Thyroid gland (tissue), 4 donors: ENCODE measurements around the gene SLC43A3. TPM values are rescaled to one million over a fixed set of nuclear protein-coding genes. Genes with fewer than 3 reads are reported as not detected.

ENCODE experiments used
- DNase-seq, 2 donors: peaks; one replicate each; pipeline ENCODE4 v3.0.0-alpha.2; 2019
- H3K27ac ChIP-seq, 3 donors: fragments of 200-600 bp; sonication (generic); 1 replicate in 2 of 3; 2 replicates in 1 of 3; pipeline ENCODE4 v1.5.1; 2016 to 2019; ENCODE audit warnings: mild to moderate bottlenecking in 1 of 3, moderate library complexity in 1 of 3
- H3K27me3 ChIP-seq: fragments of 200-600 bp; sonication (generic); one replicate; pipeline ENCODE4 v1.5.1; 2019
- H3K36me3 ChIP-seq, 2 donors: fragments of 200-600 bp; sonication (generic); one replicate each; pipeline ENCODE4 v1.5.1; 2016 to 2019
- H3K4me1 ChIP-seq, 2 donors: fragments of 200-600 bp; sonication (generic); one replicate each; pipeline ENCODE4 v1.5.1; 2017 to 2019
- H3K4me3 ChIP-seq, 3 donors: fragments of 200-600 bp; sonication (generic); replicated peaks in 1 of 3; 1 replicate in 2 of 3; 2 replicates in 1 of 3; pipeline ENCODE4 v1.5.1; 2016; ENCODE audit warnings: mild to moderate bottlenecking in 1 of 3
- H3K9me3 ChIP-seq: fragments of 200-600 bp; sonication (generic); one replicate; pipeline ENCODE4 v1.5.1; 2017
- CTCF ChIP-seq, 6 experiments: fragments of 200-600 bp in 3 of 6; fragments of 450-650 bp in 3 of 6; sonication (generic) in 3 of 6; IDR thresholded peaks; one replicate each; pipeline ENCODE4 v1.5.1; 2016 to 2019; ENCODE audit warnings: antibody characterized with exemption in 6 of 6, mild to moderate bottlenecking in 2 of 6, inconsistent platforms in 1 of 6, moderate library complexity in 1 of 6
- POLR2A ChIP-seq, 2 donors: fragments of 450-650 bp; IDR thresholded peaks; one replicate each; pipeline ENCODE4 v1.6.1; 2017; ENCODE audit warnings: antibody characterized with exemption in 2 of 2, mild to moderate bottlenecking in 2 of 2, moderate library complexity in 1 of 2
- WGBS, 2 donors: methylation state at CpG; one replicate each; pipeline ENCODE4 v1.1.5; 2017; 5-methylcytosine and 5-hydroxymethylcytosine counted together
- intact Hi-C: fragments of 100-400 bp; cut with DNase I; formaldehyde crosslinking; loops from one replicate; pipeline ENCODE4 v1.15.1; 2023
- total RNA-seq, 4 donors: library from RNA; depleted of rRNA; stranded (reverse); fragments of >200 nt; gene quantifications; one replicate each; pipeline ENCODE4 v1.2.3, GENCODE V29; 2016

The SLC43A3 gene
- total RNA-seq, 4 donors from 2014 or later: 124 to 321 (median 218) TPM

GRCh38 chr11:57474017-57474802 is 47.3 kb upstream of the SLC43A3 start:
- H3K27me3 ChIP-seq: no peaks in the 10 kb centered on the region
- H3K9me3 ChIP-seq: no peaks in the 10 kb centered on the region
- no peak overlapping the region for H3K27ac ChIP-seq
- DNase-seq: no peak
- WGBS, 2 donors: 67 to 73% methylated on average over 9 of the region's 9 CpGs
- peaks cover 0 to 10% of the 10 kb centered on the region in 2 donors for H3K4me1 ChIP-seq
- TF ChIP-seq POLR2A (IDR thresholded peaks at IDR 0.05) (no peak), CTCF (IDR thresholded peaks at IDR 0.05) (no peak)
- intact Hi-C loops: no loop called here
- no peak overlapping the region for H3K4me3 ChIP-seq
- H3K36me3 ChIP-seq: peaks cover 5 to 8% of the 10 kb centered on the region in 2 donors

- Histone ChIP-seq H3K27me3 (no peaks in the 10 kb centered on the region), H3K4me3 (no peak overlapping the region), H3K27ac (no peak overlapping the region), H3K4me1 (peaks cover 0 to 10% of the 10 kb centered on the region in 2 donors), H3K9me3 (no peaks in the 10 kb centered on the region), H3K36me3 (peaks cover 5 to 8% of the 10 kb centered on the region in 2 donors)
- no peak for DNase-seq
- TF ChIP-seq CTCF (IDR thresholded peaks at IDR 0.05): no peak
- TF ChIP-seq POLR2A (IDR thresholded peaks at IDR 0.05): no peak
- intact Hi-C loops: no loop called here
- 69 to 71% methylated on average over 6 of the region's 6 CpGs for WGBS, 2 donors
Measured at GRCh38 chr11:57473285-57473841, 46.4 kb upstream of the SLC43A3 start.

DNA sequence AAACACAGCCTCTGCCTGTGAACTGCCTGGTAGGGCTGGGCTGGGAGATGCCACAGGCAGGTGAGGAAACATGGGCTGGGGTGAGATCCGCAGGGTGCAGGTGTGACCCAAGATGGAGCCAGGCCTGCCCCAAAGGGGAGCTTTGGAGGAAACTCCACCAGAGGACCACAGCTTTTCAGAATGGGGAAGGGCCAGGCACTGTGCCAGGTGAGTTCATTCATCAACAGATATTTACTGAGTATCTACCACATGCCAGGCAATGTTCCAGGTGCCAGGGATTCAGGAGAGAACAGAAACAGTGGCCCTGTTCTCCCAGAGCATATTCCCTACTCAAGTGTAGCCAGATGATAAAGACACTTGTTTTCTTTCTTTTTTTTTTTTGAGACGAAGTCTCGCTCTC is 44.6 kb upstream of the SLC43A3 start:
- no peak overlapping the region for H3K4me3 ChIP-seq
- no peak for TF ChIP-seq POLR2A (IDR thresholded peaks at IDR 0.05)
- TF ChIP-seq CTCF (IDR thresholded peaks at IDR 0.05): no peak
- intact Hi-C loops: no loop called here
- peaks cover 5 to 8% of the 10 kb centered on the region in 2 donors for H3K36me3 ChIP-seq
- H3K9me3 ChIP-seq: no peaks in the 10 kb centered on the region
- no peak for DNase-seq
- peaks cover 0 to 10% of the 10 kb centered on the region in 2 donors for H3K4me1 ChIP-seq
- H3K27me3 ChIP-seq: no peaks in the 10 kb centered on the region
- 89 to 97% methylated on average over 3 of the region's 3 CpGs for WGBS, 2 donors
- no peak overlapping the region for H3K27ac ChIP-seq

GRCh38 chr11:57469268-57469667 is 42.3 kb upstream of the SLC43A3 start:
- H3K9me3 ChIP-seq: no peaks in the 10 kb centered on the region
- TF ChIP-seq POLR2A (IDR thresholded peaks at IDR 0.05) (no peak), CTCF (IDR thresholded peaks at IDR 0.05) (no peak)
- H3K27ac ChIP-seq: no peak overlapping the region
- intact Hi-C loops: no loop called here
- no peaks in the 10 kb centered on the region for H3K4me1 ChIP-seq
- no peak overlapping the region for H3K4me3 ChIP-seq
- H3K27me3 ChIP-seq: no peaks in the 10 kb centered on the region
- H3K36me3 ChIP-seq: peaks cover 5 to 8% of the 10 kb centered on the region in 2 donors
- WGBS, 2 donors: 77 to 83% methylated on average over 5 of the region's 5 CpGs
- DNase-seq: no peak

DNA sequence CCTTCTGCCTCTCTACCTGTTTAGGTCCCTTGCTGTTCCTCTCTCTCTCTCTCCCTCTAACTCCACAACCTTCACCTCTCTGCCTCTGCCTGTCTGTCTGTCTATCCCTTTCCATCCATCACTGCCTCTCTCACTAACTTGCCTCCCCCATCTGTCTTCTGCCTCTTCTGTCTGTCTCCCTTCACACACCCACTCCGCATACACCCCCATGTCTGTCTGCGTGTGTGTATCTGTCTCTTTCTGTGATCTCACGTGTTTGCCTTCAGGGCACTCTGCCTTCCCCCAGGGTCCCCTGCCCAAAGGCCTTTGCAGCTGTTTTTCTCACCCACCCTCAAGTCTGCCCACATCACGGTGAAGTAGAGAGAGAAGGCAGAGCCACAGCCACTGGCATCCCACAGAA is 41.4 kb upstream of the SLC43A3 start:
- TF ChIP-seq POLR2A (IDR thresholded peaks at IDR 0.05) (no peak), CTCF (IDR thresholded peaks at IDR 0.05) (no peak)
- 92 to 95% methylated on average over 4 of the region's 4 CpGs for WGBS, 2 donors
- intact Hi-C loops: no loop called here

More for the DNA sequence above, 41.4 kb upstream of the SLC43A3 start:
- Histone ChIP-seq H3K4me3 (no peak overlapping the region), H3K27ac (no peak overlapping the region), H3K27me3 (no peaks in the 10 kb centered on the region), H3K36me3 (peaks cover 5 to 8% of the 10 kb centered on the region in 2 donors), H3K4me1 (no peaks in the 10 kb centered on the region), H3K9me3 (no peaks in the 10 kb centered on the region)
- no peak for DNase-seq
